ENCODE data around the gene FOXC1. TPM values are rescaled to one million over a fixed set of nuclear protein-coding genes. Genes with fewer than 3 reads are reported as not detected.
A peak's percentile ranks its signal among the peaks of the same experiment; 100 is the strongest.

Gene FOXC1
- total and polyA plus RNA-seq, 2 donors: 3.7 to 17.3 TPM

DNA sequence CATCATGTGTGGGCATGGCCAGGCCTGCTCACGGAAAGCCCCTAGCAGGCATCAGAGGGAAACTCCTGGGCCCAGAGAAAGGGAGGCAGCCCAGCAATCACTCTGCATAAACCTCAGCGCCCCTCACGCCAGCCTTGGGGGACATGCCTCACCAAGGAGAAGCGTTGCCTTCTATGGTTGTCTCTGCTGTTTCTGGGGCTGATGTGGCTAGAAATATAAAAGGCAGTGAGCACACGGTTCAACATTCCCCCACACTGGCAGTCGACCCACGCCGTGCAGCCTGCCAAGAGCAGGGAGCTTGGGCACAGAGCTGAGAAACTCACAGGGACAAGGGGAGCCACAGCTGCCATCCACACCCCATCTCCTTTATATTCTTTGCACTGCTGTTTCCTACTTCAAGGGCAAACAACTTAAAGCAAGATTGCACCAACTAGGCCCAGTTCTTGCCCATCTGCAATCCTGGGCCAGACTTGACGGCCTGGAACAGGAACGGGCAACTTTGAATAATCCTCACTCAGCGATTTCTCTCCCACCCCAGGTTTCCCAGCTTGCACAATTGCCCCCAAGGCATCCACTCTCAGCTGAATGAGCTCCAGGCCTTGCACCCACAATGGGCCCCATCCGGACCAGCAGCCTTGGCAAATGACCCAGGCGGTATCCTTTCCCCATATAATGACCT, 35.5 kb upstream of the FOXC1 start:
- H3K9me3 ChIP-seq (ENCODE audit: control insufficient read depth in 2 of 2, insufficient read depth in 1 of 2, low read length in 1 of 2): no peaks in the 10 kb centered on the region
- WGBS: 96% methylated on average over 13 of the region's 13 CpGs
- peaks cover 0 to 2% of the 10 kb centered on the region in 2 donors for H3K27me3 ChIP-seq (ENCODE audit: control insufficient read depth in 2 of 2, insufficient read depth in 1 of 2, low read length in 1 of 2)
- H3K4me3 ChIP-seq (ENCODE audit: low read length in 2 of 2): no peak overlapping the region
- peaks cover 0 to 12% of the 10 kb centered on the region in 2 donors for H3K4me1 ChIP-seq (ENCODE audit: control insufficient read depth in 2 of 2, insufficient read depth in 2 of 2, low read length in 2 of 2)
- no peak overlapping the region for H3K27ac ChIP-seq (ENCODE audit: low read depth in 1 of 2, low read length in 1 of 2)
- H3K36me3 ChIP-seq (ENCODE audit: control insufficient read depth in 2 of 2, insufficient read depth in 2 of 2, low read length in 1 of 2): no peaks in the 10 kb centered on the region
- no peak for DNase-seq (ENCODE audit: low read depth in 6 of 9, low spot score in 9 of 9)

DNA sequence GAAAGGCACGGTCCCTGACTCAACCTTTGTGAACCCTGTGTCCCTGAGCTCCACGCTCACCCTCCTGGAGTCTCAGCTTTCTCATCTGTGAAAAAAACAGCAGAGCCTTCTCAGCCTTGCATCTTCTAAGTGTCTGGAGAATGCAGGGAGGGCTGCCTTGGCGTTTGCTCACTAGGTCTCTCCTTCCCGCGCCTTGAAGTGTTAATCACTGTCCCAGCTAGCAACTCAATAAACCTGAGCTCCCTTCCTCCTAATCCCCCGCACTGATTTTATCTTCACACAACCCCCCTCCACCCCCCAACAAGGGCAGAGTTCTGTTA, 34.9 kb upstream of the FOXC1 start:
- H3K27ac ChIP-seq (ENCODE audit: low read depth in 1 of 2, low read length in 1 of 2): peak overlapping the region; percentile 39 to 64
- 80% methylated on average over 6 of the region's 6 CpGs for WGBS

DNA sequence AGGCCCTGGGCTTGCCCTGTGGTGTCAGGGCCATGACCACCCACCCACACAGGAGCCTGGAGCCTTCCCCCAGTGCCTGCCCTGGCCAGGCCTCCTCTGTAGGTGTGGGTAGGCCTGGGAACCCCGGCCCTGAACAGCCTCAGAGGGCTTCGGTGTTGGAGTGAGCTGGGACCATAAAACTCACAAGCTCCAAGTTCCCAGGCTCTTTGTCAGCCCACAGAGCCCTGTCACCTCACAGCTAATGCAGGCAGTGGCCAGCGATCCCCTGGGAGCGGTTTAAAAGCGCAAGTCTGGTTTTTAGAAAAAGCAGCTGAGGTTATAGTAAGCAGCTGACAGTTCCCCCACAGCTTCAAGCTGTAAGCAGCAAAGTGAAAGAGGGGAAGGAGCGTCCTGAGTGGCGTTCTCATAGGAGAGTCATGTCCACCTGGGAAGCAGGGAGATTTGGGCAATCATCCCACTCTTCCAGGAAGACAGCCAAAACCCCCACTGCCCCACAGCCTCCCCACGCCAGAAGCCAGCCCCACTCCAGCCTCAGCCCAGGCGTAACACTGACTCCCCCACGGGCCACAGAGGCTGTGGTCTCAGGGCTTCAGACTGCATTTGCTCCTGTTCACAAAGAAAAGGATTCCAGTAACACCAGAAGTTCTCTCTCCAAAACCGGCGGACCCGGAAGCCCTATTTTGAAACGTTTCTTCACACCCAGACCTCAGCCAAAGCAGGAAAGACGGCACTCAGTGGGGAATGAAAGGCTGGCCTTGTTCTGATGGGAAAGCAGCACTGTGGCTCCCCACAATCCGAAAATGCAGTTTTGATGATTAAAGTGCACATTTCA, 34.3 kb upstream of the FOXC1 start:
- peaks cover 0 to 2% of the 10 kb centered on the region in 2 donors for H3K27me3 ChIP-seq (ENCODE audit: control insufficient read depth in 2 of 2, insufficient read depth in 1 of 2, low read length in 1 of 2)
- peaks cover 0 to 14% of the 10 kb centered on the region in 2 donors for H3K4me1 ChIP-seq (ENCODE audit: control insufficient read depth in 2 of 2, insufficient read depth in 2 of 2, low read length in 2 of 2)
- 87% methylated on average over 16 of the region's 16 CpGs for WGBS
- peak overlapping the region; percentile 64 to 76 for H3K27ac ChIP-seq (ENCODE audit: low read depth in 1 of 2, low read length in 1 of 2)
- peak in 1 of 9 donors; percentile 20 for DNase-seq (ENCODE audit: low read depth in 6 of 9, low spot score in 9 of 9)
- H3K4me3 ChIP-seq (ENCODE audit: low read length in 2 of 2): no peak overlapping the region
- H3K9me3 ChIP-seq (ENCODE audit: control insufficient read depth in 2 of 2, insufficient read depth in 1 of 2, low read length in 1 of 2): no peaks in the 10 kb centered on the region
- no peaks in the 10 kb centered on the region for H3K36me3 ChIP-seq (ENCODE audit: control insufficient read depth in 2 of 2, insufficient read depth in 2 of 2, low read length in 1 of 2)

More for the DNA sequence above, 34.9 kb upstream of the FOXC1 start:
- Histone ChIP-seq H3K9me3 (ENCODE audit: control insufficient read depth in 2 of 2, insufficient read depth in 1 of 2, low read length in 1 of 2) (no peaks in the 10 kb centered on the region), H3K4me1 (ENCODE audit: control insufficient read depth in 2 of 2, insufficient read depth in 2 of 2, low read length in 2 of 2) (peaks cover 0 to 12% of the 10 kb centered on the region in 2 donors), H3K27me3 (ENCODE audit: control insufficient read depth in 2 of 2, insufficient read depth in 1 of 2, low read length in 1 of 2) (peaks cover 0 to 2% of the 10 kb centered on the region in 2 donors), H3K4me3 (ENCODE audit: low read length in 2 of 2) (no peak overlapping the region), H3K36me3 (ENCODE audit: control insufficient read depth in 2 of 2, insufficient read depth in 2 of 2, low read length in 1 of 2) (no peaks in the 10 kb centered on the region)
- no peak for DNase-seq (ENCODE audit: low read depth in 6 of 9, low spot score in 9 of 9)

DNA sequence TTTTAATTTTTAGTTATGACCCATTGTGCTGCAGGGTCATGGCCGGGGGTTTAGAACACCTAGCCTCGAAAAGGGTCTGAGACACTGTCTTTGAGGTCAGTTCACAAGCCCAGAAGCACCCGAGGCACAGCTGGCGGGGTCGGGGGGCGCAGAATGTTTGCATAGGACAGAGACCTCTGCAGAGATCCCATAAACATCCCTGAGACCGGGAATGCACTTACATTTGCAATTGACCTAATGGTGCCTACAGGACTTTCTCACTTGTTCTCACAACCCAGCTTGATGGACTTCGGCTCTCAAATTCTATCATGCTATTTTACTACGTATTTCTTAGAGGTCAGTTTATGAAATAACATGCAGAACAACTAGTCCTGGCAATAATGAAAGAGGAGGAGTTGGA, 33.5 kb upstream of the FOXC1 start:
- 96% methylated on average over 9 of the region's 9 CpGs for WGBS
- H3K4me3 ChIP-seq (ENCODE audit: low read length in 2 of 2): no peak overlapping the region
- H3K4me1 ChIP-seq (ENCODE audit: control insufficient read depth in 2 of 2, insufficient read depth in 2 of 2, low read length in 2 of 2): peaks cover 0 to 17% of the 10 kb centered on the region in 2 donors
- H3K27me3 ChIP-seq (ENCODE audit: control insufficient read depth in 2 of 2, insufficient read depth in 1 of 2, low read length in 1 of 2): peaks cover 0 to 2% of the 10 kb centered on the region in 2 donors
- no peaks in the 10 kb centered on the region for H3K9me3 ChIP-seq (ENCODE audit: control insufficient read depth in 2 of 2, insufficient read depth in 1 of 2, low read length in 1 of 2)
- no peak overlapping the region for H3K27ac ChIP-seq (ENCODE audit: low read depth in 1 of 2, low read length in 1 of 2)
- no peak for DNase-seq (ENCODE audit: low read depth in 6 of 9, low spot score in 9 of 9)
- H3K36me3 ChIP-seq (ENCODE audit: control insufficient read depth in 2 of 2, insufficient read depth in 2 of 2, low read length in 1 of 2): no peaks in the 10 kb centered on the region

DNA sequence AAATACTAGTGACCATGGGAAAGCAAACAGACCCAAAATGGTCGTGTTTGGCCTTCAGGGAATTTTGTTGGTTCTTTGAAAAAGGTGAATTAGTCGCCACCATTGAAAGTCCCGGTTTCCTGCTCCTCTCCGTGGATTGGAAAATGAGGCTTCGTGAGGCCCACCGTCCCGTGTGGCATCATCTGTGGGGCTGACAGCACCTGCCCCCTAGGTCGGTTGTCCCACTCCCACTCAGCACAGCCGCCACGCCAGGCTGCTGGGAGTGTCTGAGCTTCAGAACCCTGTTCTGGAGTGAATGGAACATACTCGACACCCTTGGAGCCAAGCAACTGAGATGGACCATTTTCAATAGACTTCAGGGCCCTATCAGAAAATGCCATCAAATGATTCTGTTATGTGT, 33.0 kb upstream of the FOXC1 start:
- WGBS: 96% methylated on average over 11 of the region's 11 CpGs
- Histone ChIP-seq H3K27me3 (ENCODE audit: control insufficient read depth in 2 of 2, insufficient read depth in 1 of 2, low read length in 1 of 2) (peaks cover 0 to 2% of the 10 kb centered on the region in 2 donors), H3K4me1 (ENCODE audit: control insufficient read depth in 2 of 2, insufficient read depth in 2 of 2, low read length in 2 of 2) (peaks cover 0 to 17% of the 10 kb centered on the region in 2 donors), H3K36me3 (ENCODE audit: control insufficient read depth in 2 of 2, insufficient read depth in 2 of 2, low read length in 1 of 2) (no peaks in the 10 kb centered on the region), H3K27ac (ENCODE audit: low read depth in 1 of 2, low read length in 1 of 2) (no peak overlapping the region), H3K4me3 (ENCODE audit: low read length in 2 of 2) (no peak overlapping the region), H3K9me3 (ENCODE audit: control insufficient read depth in 2 of 2, insufficient read depth in 1 of 2, low read length in 1 of 2) (no peaks in the 10 kb centered on the region)
- no peak for DNase-seq (ENCODE audit: low read depth in 6 of 9, low spot score in 9 of 9)

DNA sequence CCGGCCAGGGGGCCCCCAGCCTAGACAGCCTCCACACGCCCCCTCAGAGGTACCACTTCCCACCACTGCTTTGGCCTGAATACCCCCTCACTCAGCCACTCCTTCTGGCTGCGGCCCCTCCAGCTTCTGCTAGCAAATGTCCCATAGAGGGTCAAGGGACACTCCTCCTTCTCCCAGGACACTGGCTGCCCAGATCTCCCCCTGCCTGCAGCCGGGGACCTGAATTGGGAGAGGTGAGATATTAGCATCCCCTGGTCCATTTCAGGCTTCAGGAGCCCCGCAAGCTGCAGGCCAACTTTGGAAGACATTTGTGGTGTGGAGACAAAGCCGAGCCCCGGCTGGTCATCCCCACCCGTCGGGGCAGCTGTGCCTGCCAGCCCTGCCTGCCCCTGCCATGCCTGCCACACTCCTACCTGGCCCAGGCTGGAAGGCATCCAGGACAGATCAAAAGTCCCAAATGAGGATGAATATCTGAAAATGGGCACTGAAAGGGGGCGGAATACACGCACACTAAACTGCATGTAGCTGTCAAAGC, 32.5 kb upstream of the FOXC1 start:
- H3K4me3 ChIP-seq (ENCODE audit: low read length in 2 of 2): no peak overlapping the region
- H3K4me1 ChIP-seq (ENCODE audit: control insufficient read depth in 2 of 2, insufficient read depth in 2 of 2, low read length in 2 of 2): peaks cover 0 to 17% of the 10 kb centered on the region in 2 donors
- H3K36me3 ChIP-seq (ENCODE audit: control insufficient read depth in 2 of 2, insufficient read depth in 2 of 2, low read length in 1 of 2): no peaks in the 10 kb centered on the region
- H3K9me3 ChIP-seq (ENCODE audit: control insufficient read depth in 2 of 2, insufficient read depth in 1 of 2, low read length in 1 of 2): no peaks in the 10 kb centered on the region
- DNase-seq (ENCODE audit: low read depth in 6 of 9, low spot score in 9 of 9): no peak
- WGBS: 96% methylated on average over 11 of the region's 11 CpGs
- peaks cover 0 to 2% of the 10 kb centered on the region in 2 donors for H3K27me3 ChIP-seq (ENCODE audit: control insufficient read depth in 2 of 2, insufficient read depth in 1 of 2, low read length in 1 of 2)
- H3K27ac ChIP-seq (ENCODE audit: low read depth in 1 of 2, low read length in 1 of 2): no peak overlapping the region

DNA sequence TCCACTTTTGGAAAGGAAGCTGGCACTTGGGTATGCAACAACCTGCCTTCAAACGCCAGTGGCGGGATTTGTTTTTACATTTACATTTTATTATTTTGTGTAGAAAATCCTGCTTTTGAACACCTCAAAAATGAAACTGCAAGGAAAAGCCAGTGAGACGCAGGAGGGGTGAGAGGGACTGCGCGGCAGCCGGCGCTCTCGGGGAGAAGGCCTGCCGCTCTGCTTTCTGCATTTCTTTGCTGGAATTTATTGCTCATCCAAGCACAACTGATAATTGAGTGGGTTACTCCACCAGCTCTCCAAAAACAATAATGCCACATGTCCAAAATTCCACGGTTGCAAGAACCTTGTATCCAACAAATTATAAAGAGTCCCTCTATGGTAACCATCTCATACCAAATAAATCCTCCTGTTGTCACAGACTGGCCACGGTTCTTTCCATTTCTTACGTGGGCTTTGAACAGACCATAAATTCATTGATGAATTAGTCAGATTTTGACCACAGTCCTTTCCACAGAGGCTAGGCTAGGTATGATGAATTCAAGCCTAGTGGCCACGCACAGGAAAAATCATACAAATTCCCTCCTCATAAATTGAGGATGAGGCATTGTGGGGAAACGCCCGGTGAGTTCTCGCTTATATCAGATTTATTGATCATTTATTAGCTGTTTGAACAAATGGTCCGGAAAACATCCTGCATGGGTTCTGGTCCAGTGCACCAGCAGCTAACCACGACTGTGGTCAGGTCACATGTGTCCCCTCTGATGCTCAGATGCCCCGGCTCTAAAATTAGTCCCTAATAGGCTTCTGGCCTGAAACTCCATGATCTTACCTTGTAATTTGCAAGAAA, 31.6 kb upstream of the FOXC1 start:
- no peaks in the 10 kb centered on the region for H3K36me3 ChIP-seq (ENCODE audit: control insufficient read depth in 2 of 2, insufficient read depth in 2 of 2, low read length in 1 of 2)
- H3K27ac ChIP-seq (ENCODE audit: low read depth in 1 of 2, low read length in 1 of 2): no peak overlapping the region
- peaks cover 0 to 17% of the 10 kb centered on the region in 2 donors for H3K4me1 ChIP-seq (ENCODE audit: control insufficient read depth in 2 of 2, insufficient read depth in 2 of 2, low read length in 2 of 2)
- H3K27me3 ChIP-seq (ENCODE audit: control insufficient read depth in 2 of 2, insufficient read depth in 1 of 2, low read length in 1 of 2): peaks cover 0 to 2% of the 10 kb centered on the region in 2 donors
- no peak overlapping the region for H3K4me3 ChIP-seq (ENCODE audit: low read length in 2 of 2)
- WGBS: 89% methylated on average over 19 of the region's 19 CpGs
- DNase-seq (ENCODE audit: low read depth in 6 of 9, low spot score in 9 of 9): no peak
- H3K9me3 ChIP-seq (ENCODE audit: control insufficient read depth in 2 of 2, insufficient read depth in 1 of 2, low read length in 1 of 2): no peaks in the 10 kb centered on the region

DNA sequence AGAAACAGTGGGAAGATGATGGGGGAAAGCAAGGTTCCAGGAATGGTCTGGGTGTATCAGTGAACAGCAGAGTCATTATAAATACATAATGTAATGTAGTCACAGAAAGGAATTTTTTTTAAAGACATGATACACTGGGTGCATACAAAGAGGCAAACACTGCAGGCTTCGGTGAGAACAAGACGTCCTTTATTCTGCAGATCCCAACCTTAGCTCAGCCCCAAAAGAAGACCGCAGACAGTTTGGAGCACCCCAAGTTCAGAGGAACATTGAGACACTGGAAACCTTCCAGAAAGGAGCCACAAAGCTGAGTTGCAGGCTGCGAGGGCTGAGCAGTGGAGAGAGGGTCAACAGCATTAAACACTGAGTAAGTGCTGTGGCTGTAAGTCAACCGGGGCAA, 30.6 kb upstream of the FOXC1 start:
- Histone ChIP-seq H3K36me3 (ENCODE audit: control insufficient read depth in 2 of 2, insufficient read depth in 2 of 2, low read length in 1 of 2) (no peaks in the 10 kb centered on the region), H3K4me1 (ENCODE audit: control insufficient read depth in 2 of 2, insufficient read depth in 2 of 2, low read length in 2 of 2) (peaks cover 0 to 15% of the 10 kb centered on the region in 2 donors), H3K4me3 (ENCODE audit: low read length in 2 of 2) (no peak overlapping the region), H3K9me3 (ENCODE audit: control insufficient read depth in 2 of 2, insufficient read depth in 1 of 2, low read length in 1 of 2) (no peaks in the 10 kb centered on the region), H3K27me3 (ENCODE audit: control insufficient read depth in 2 of 2, insufficient read depth in 1 of 2, low read length in 1 of 2) (peaks cover 0 to 2% of the 10 kb centered on the region in 2 donors), H3K27ac (ENCODE audit: low read depth in 1 of 2, low read length in 1 of 2) (no peak overlapping the region)
- 96% methylated on average over 5 of the region's 5 CpGs for WGBS
- DNase-seq (ENCODE audit: low read depth in 6 of 9, low spot score in 9 of 9): no peak

All from thymus (tissue), 11 donors.